NCI-H1694 (cell line): Measurements from ENCODE around the gene TEAD1.
A peak's percentile ranks its signal among the peaks of the same experiment; 100 is the strongest.

Experiments used
- DNase-seq: peaks from one replicate; lab custom pipeline; 2025; lab: John Stamatoyannopoulos, UW

The TEAD1 gene

DNA sequence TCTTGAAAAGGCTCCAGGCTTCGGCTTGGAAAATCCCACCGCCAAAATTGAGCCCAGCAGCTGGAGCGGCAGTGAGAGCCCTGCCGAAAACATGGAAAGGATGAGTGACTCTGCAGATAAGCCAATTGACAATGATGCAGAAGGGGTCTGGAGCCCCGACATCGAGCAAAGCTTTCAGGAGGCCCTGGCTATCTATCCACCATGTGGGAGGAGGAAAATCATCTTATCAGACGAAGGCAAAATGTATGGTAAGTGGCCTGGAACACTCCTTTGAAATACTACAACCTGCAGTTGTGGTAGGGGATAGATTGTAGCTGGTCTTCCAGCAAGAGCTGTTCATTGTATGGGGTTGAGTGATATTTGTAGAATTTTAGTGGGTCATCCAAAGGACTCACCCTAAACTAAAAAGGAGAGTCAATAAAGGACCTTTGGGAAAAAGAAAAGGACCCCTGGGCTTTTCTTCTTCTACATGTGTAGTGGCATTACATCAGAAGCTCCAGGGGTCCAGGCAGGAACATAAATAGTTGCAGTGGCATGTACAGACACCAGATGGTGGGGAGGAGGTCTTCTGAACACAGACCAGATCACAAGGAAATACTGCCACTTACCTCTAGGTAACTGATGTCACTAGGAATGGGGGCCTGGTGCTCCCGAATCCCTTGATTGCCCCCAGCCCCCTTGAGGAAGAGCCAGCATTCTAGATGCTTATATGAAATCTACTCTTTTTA, 90.1 kb downstream of the TEAD1 start:
- DNase-seq: peak; percentile 79

DNA sequence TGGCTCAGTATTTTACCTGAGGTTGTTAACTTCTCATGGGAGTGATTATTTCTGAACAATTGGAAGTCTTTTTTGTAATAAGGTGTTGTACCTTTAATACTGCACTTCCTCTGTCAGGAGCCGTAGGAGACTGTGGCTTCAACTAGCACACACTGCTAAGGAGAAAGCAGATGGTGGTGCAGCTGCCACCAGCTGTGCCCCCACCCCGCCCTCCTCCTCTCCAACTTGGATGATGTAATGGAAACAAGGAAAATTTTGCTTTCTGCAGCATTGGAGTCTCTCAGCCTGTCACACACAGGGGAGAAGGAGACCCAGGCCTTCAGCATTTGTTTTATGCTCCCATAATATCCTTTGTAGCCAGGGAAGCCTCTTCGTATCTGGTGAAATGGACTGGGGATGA, 91.2 kb downstream of the TEAD1 start:
- DNase-seq: peak; percentile 89

- DNase-seq: no peak
These were observed 92.8 kb downstream of the TEAD1 start for GRCh38 chr11:12767027-12767426.

DNA sequence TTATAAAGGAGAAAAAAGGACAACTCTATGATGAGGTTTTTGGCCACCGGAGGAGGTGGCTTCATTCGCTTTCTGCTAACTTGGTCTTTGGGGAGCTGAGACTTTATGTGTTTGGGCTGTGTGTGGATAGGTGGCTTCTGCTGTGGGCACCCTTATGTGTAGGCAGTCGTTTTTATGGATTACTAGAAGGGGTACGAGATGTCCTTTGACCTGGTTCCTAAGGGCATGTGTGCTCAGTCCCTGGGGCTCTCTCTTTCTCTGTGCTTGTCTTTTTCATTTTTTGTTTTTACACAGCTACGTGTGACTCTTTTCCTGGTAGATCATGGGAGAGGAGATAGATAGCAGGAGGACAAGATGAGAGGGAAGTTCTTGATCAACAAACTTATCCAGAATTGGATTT, 93.4 kb downstream of the TEAD1 start:
- no peak for DNase-seq

- no peak for DNase-seq
These were observed 94.8 kb downstream of the TEAD1 start for GRCh38 chr11:12768726-12769673.

GRCh38 chr11:12769834-12770345, 95.7 kb downstream of the TEAD1 start:
- no peak for DNase-seq

- DNase-seq: no peak
These were observed 96.2 kb downstream of the TEAD1 start for GRCh38 chr11:12770435-12770834.

- DNase-seq: no peak
These were observed 96.9 kb downstream of the TEAD1 start for GRCh38 chr11:12770966-12771597.

DNA sequence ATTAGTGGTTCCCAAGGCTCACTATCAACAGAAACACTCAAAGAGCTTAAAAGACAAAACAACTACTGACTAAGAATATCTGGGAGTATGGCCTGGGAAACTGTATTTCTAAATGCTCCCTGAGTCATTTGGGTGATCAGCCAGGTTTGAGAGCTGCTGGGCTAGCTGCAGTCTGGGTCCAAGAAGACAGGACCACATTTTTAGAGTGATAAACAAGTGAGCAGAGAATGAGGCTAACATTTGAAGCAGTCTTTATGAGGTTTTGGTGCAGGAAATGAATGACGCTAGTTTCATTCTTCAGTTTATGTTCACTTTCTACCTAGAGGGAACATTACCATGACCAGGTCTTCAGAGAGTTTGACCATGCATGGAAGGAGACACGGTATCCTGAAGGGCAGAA, 97.7 kb downstream of the TEAD1 start:
- no peak for DNase-seq

DNA sequence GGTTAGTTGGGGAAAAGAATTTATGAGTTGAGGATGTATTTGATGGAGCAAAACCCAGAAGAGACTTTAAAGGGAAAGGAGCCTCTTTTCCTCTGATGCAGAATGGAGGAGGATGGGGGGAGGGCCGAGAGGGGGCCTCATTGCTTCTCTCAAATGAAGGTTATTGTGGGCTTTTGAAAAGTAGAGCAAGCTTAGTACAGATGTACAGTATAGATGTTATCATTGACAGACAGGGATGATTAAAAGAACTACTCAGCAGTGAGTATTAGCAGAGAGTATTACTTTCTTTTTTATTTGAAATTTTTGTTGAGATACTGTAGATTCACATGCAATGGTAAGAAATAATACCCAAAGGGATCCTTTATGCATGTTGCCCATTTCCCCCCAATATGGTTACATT, 98.1 kb downstream of the TEAD1 start:
- DNase-seq: no peak

- no peak for DNase-seq
These were observed 99.4 kb downstream of the TEAD1 start for GRCh38 chr11:12773591-12773990.

DNA sequence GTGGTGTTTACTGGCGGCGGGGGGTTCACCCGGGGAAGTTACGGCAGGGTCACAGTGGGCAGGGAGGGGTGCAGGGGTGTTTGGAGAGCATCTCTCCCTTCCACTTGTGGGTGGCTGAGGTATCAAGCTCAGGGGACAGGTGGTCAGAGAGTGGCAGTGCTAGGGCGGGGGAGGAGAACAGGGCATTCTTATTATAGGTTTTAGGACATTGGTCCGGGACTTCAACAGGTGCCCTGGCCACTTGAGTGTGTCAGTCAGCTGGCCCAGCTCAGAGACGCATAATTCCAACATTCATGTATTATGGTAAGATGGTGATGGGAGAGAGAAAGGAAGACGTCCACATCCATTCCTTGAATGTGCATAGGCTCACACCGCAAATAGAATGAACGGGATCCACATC, 101.7 kb downstream of the TEAD1 start:
- DNase-seq: no peak

DNA sequence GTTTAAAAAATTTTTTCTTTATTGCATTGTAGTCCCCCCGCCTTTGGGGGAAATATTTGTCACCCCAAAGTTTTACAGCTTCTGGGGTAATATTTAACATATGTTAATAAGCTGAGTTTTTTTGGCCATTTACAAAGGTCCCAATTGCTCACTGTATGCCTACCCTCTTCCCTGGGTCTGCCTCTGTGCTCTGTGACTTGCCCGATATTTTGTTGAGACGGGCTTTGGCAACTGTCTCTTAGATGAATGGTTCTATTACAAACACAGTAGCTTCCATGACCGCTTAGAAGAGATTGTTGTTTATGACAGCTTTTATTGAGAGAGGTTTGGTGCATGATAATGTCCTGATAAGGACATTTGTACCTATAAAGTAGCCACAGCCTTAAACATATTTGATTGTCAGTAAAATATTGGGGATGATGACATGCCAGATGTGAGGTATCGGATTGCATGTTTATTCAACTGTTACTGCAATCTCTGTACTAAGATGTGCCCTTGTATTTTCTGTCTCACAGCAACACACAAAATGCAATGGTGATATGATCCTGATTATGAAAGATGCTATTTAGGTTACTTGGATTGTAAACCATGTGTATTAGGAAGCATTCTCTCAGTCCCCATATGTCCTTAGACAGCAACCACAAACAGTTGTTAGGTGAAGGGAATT, 103.1 kb downstream of the TEAD1 start:
- DNase-seq: no peak

GRCh38 chr11:12778240-12778905, 104.2 kb downstream of the TEAD1 start:
- DNase-seq: no peak

DNA sequence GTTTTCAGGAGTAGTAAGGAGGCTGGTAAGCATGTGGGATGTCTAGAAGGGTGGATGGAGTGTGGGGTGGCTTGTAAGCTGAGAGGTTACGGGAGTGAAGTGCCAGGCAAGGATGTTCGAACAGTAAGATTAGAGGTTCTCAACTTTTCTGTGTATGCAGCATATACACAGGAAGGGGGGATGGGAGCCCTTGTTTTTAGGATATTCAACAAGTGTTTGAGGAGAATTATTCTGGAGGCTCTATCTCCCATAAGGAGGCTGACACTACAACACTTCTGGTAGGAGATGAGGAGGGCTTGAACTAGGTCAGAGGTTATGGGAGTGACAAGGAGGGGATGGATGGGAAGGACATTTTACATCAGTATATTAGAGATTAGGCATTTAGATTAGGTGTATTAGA, 109.5 kb downstream of the TEAD1 start:
- DNase-seq: no peak

- no peak for DNase-seq
These were observed 110.2 kb downstream of the TEAD1 start for GRCh38 chr11:12784445-12784844.

GRCh38 chr11:12784987-12785386, 110.8 kb downstream of the TEAD1 start:
- no peak for DNase-seq

GRCh38 chr11:12785901-12786300, 111.7 kb downstream of the TEAD1 start:
- no peak for DNase-seq

- no peak for DNase-seq
These were observed 112.2 kb downstream of the TEAD1 start for GRCh38 chr11:12786450-12786849.

DNA sequence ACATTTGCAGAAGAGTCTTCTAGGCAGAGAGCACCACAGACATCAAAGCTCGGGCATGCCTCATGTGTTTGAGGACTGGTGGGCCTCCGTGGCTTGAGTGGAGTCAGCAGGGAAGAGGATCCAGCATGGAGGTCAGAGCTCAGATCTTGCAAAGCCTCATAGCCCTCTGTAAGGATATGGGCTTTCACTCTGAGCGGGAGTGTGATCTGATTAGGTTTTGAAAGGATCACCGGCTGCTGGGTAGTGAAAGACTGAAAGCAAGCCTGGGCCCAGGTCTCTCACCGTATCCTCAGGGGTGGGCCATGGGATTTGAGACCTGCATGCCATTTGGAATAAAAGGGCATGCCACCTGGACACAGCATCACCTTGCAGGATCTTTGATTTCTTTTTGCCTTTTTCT, 112.7 kb downstream of the TEAD1 start:
- no peak for DNase-seq

GRCh38 chr11:12787847-12788246, 113.6 kb downstream of the TEAD1 start:
- no peak for DNase-seq
